ENCODE results near the gene SYT13.

DNA sequence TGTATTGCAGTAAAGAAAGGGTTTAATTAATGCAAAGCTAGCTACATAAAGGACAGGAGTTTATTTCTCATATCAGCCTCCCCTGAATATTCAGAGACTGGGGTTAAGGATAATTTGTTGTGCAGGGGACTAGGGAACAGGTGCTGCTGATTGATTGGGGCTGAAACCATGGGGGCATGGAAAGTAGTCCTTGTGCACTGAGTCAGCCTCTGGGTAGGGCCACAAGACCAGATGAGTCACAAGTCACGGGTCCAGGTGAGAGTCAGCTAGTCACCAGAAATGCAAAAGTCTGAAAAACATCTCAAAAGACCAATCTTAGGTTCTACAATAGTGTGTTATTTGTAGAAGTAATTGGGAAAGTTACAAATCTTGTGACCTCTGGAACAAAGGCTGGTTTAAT is 32.9 kb upstream of the SYT13 start:
- TF ChIP-seq, protein P1, sequence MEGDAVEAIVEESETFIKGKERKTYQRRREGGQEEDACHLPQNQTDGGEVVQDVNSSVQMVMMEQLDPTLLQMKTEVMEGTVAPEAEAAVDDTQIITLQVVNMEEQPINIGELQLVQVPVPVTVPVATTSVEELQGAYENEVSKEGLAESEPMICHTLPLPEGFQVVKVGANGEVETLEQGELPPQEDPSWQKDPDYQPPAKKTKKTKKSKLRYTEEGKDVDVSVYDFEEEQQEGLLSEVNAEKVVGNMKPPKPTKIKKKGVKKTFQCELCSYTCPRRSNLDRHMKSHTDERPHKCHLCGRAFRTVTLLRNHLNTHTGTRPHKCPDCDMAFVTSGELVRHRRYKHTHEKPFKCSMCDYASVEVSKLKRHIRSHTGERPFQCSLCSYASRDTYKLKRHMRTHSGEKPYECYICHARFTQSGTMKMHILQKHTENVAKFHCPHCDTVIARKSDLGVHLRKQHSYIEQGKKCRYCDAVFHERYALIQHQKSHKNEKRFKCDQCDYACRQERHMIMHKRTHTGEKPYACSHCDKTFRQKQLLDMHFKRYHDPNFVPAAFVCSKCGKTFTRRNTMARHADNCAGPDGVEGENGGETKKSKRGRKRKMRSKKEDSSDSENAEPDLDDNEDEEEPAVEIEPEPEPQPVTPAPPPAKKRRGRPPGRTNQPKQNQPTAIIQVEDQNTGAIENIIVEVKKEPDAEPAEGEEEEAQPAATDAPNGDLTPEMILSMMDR (IDR thresholded peaks at IDR 0.05): no peak
- no peak for TF ChIP-seq POLR2A (IDR thresholded peaks at IDR 0.05)
